ENCODE measurements around the gene IQGAP2.

Gene IQGAP2

DNA sequence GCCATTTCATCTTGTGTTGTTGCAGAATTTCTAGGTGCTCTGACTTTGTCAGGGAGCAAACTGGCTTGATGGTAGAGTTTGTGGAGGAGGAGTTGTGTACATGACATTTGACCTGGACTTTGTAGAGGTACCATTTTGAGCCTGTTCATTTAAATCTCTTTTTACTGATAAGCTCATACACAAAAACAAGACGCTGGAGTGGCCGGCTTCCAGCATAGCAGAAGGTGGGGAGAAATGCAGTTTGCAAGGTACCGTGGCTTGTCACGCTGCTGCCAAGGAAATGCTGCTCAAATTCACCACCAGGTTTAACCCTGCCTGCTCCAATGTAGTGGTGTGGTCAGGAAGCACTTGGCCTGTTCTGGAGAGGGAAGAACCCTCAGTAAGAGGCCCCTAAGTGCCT is 18.9 kb upstream of the IQGAP2 start:
- DNase-seq, result no peak

DNA sequence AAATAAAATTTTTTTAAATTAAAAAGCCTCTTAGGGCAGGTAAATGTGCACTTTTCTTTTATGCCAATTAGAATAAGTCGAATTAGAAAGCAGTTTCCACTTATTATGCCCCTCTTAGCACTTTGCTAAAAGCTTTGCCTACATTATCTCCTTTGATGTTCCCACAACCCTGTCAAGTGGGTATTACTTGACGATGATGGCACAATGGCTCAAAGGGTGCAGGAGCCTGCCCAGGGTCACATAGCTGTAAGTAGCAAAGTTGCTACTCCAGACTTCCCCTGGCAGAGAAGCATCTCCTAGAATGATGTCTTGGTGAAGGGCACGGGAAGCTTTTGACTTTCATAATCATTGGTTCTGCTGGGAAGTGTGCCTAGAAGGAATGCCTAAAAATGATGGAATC is 18.4 kb upstream of the IQGAP2 start:
- DNase-seq, result no peak

DNA sequence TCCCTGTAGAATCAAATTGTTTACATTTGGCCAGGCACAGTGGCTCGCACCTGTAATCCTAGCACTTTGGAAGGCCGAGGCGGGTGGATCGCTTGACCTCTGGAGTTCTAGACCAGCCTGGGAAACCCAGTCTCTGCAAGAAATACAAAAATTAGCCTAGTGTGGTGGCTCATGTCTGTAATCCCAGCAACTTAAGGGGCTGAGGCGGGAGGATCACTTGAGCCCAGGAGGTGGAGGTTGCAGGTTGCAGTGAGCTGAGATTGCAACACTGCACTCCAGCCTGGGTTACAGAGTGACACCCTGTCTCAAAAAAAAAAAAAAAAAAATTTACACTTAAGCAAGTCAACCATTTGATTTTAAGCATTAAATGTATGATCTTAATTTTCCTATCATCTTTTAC is 17.5 kb upstream of the IQGAP2 start:
- no peak for DNase-seq

DNA sequence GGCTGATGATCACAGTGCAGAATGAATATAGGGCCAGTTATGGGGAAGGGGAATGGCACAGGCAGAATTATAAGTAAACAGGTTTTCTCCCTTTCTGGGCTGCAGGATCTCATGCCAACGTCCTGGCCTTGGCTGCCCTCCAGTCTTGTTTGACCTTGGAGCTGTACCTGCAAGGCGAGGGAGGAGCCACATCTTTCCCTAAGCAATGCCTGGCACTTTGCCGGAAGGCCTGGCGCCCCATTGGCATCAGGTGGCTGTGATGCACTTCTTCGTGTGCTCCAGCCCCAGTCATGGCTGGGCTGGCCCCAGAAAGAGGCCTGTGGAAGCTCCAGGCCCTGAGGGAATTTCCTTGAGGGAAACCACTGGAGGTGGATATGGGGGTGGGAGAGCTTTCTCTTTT is 16.7 kb upstream of the IQGAP2 start:
- DNase-seq, result no peak

DNA sequence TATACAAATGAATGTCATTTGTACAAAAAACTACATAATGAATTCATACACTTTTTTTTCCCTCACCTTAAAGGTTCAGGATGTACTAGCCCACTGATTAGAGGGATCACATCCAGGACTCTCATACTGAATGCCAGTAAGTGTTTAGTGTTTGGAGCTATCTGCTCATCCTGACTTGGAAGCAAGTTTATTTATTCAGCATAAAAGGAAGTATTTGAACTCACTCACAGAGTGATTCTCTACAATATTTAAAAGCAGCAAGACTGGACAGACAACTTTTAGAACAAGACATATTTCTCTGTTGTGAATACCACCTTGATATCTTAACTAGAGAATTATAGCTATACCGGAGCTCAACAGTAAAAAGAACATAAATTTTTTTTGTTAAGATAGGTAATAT is 14.8 kb upstream of the IQGAP2 start:
- DNase-seq, result no peak

DNA sequence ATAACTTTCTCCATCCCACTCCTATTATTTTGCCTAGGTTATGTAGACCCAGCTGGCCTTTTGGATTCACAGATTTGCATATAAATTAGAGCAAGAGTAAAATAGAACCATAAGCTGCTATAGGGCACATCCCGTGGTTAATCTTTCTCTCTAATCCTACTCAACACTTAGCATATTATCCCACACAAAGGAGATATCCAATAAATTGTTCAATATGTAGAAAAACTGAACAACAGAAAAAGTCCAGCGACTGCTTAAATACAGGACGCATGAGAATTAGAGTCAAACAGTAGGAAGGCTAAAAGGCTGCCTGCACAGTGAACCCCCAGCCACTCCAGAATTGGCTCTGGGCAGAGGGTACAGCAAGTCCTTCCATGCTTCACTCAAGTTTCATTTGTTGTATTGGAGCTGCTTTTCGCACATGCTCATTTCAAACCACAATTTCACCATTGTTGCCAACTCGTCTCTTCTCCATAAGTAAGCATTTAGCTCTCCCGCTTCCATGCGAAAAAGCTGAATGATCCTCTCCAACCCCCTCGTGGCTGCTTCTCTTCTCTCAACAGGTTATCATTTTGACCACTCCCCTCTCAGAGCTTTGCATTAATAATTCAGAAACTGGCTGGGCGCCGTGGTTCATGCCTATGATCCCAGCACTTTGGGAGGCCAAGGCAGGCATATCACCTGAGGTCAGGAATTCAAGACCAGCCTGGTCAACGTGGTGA is 14.1 kb upstream of the IQGAP2 start:
- DNase-seq, result no peak

DNA sequence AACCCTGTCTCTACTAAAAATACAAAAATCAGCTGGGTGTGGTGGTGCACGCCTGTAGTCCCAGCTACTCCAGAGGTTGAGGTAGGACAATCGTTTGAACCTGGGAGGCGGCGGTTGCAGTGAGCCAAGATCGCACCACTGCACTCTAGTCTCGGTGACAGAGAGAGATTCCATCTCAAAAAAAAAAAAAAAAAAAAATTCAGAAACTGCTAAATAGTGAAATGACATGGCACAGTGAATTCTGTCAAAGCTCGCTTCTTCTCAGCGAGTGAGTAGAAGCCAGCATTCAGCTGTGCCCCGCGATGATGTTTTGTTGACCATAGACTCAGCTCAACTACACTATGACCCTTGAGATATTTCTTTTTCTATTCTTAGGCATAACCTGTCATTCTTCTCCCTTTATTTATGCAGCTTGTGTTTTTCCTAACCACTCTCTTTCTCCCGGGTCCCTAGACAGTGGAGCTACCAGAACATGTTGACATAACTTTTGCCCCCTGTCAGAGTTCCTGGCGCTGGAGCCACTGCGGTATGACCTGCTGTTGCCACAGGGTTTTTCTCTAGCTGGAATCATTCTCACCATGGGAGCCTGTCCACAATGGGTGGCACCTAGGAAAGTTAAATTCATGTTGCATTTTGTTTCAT is 13.5 kb upstream of the IQGAP2 start:
- no peak for DNase-seq

DNA sequence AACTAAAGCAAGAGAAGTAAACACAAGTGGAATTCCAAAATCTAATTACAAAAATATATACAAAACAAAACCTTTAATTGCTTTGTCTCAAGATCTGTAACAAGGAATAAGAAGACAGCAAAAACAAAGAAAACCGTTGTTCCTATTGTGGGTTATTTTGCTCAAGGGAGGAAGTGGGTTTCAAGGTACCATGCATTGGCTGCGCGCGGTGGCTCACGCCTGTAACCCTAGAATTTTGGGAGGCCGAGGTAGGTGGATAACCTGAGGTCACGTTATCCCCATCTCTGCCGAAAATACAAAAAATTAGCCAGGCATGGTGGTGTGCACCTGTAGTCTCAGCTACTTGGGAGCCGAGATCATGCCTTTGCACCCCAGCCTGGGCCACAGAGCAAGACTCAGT is 12.1 kb upstream of the IQGAP2 start:
- peak in 1 of 2 donors; percentile 40 for DNase-seq

DNA sequence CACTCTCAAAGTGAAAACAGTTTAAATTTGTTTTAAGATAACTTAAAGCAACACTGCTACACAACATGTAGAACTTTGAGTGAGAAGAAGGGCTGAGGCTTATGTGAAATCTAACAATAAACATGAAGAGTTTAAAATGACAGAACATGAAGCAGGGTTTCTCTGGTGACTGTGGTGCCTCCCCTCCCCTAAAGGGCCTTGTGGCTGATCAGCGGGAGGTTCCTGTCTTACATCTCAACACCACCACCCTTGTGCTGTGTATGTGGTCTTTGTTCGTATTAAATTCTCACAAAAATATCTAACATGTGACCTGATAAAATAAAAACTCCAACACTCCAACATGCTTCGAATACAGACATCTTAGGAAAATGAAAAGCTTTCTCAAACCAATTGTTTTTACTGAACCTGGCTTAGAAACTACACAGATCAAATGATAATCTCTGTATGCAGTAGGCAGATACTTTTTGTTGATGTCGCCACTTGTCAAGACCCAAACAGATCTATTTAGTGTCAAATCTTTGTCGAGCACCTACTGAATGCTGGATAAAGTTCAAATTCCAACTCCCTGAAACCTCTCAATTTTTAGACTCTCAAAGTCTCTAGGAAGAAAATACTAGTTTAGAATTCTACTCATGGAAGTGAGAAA is 9.9 kb upstream of the IQGAP2 start:
- peak; percentile 8 to 43 for DNase-seq

DNA sequence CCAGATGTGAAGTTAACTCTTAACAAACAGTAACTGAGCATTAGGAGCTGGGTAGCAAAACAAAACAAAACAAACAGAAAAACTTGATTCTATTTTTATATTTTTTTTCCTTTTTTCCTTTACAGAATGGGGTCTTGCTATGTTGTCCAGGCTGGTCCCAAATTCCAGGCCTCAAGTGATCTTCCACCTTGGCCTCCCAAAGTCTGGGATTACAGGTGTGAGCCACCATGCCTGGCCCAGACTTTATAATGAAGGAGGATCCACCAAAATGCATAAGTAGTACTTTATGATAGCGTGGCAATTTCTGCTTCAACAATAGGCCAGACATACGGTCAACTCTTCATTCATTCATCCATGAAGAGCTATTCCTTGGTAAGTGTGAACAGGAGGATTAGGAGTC is 5.9 kb upstream of the IQGAP2 start:
- no peak for DNase-seq

DNA sequence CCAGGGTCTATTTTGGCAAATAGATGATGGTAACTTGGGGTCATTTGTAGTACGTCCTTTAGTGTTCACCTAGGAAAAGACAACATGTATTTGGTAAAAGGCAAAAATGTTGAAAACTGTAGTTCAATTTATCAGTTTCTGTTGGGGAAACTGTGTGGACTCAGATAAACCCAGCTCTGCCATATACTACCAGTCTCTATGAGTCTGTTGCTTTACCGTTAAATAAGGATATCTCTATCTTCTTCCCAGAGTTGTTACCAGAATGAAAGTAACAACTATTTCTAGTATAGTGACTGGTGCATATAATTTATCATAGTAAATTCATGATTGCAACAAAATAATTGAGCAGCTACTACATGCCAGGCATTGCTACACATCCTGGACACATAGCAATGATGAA is 3.8 kb upstream of the IQGAP2 start:
- DNase-seq, result no peak

DNA sequence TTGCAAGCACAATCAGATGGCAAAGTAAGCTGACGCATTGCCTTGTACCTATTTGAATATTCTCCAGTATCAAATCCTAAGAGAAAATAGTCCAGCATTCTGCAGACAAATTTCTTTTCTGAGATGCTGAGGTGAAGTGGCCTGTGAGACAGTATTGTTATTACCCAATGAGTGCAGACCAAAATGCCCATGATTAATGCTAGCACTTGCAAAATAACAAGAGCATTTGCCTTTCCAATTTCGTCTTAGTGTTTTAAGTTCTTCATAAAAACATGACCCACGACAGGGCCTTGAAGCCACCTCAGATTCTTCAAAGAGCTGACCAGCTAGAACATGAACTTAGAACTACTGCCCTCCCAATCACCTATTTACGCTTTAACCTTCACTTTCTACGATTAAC is 2.6 kb upstream of the IQGAP2 start:
- no peak for DNase-seq

DNA sequence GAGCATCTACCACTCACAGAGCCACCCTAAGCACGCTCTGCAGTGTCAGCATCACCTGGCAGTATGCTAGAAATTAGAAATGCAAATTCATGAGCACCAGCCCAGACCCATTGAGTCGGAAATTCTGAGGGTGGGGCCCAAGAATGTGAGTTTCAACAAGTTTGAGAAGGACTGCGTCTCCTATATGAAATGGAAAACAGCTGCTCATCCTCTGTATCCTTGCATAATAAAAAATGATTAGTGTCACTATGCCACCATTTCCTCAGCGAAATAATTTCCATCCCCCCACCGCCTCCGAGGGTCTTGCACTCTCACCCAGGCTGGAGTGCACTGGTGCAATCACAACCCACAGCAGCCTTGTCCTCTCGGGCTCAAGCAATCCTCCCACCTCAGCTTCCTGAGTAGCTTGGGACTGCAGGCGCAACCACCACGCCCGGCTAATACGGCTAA is 1.3 kb upstream of the IQGAP2 start:
- peak; percentile 33 to 49 for DNase-seq

DNA sequence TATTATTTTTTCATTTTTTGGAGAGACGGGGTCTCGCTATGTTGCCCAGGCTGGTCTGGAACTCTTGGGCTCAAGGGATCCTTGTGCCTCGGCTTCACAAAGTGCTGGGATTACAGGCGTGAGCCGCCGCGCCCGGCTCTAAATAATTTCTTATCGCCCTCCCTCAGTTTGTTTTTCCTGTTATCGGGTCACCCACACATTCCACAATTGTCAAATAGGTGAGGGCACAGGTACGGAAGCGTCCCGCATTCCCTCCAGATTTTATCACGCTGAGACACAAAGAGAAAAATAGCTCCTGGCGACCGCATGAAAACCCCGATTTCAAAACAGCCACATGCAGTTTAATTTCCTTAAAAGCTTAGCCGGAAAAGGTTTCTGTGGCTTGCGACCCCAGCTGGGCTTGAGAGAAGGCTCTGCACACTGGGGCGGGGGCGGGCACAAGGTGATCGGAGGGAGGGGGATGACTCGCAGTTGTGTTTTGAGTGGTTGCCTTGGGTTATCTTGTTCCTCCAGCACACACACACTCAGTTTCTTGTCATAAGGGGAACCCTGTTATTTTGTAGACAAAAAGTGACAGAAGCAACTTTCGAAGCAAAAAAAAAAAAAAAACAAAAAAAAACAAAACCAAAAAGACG is 717 bp upstream of the IQGAP2 start:
- DNase-seq, result peak; percentile 88 to 89

DNA sequence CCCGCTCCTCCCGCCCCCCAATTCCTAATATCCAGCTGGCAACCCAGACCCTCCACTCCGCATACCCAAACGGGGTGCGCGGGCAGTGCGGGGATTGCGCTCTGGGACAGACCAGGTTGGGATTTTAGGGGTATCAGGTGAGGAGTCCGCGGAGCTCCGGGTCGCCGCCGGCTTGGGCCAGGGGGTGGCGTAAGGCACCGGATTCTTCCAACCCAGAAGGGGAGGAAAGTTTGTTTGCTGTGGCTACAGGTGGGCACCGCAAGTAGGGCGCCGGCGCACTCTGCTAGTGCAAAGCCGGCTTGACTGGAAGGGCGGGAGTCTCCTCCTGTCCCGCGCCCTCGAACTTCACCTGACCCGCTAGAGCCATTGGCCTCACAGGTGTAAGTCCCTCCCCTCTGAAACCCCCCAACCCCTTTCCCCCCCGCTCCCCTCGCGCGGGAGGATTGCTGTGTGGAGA is 709 bp downstream of the IQGAP2 start:
- DNase-seq, result peak; percentile 68 to 77

DNA sequence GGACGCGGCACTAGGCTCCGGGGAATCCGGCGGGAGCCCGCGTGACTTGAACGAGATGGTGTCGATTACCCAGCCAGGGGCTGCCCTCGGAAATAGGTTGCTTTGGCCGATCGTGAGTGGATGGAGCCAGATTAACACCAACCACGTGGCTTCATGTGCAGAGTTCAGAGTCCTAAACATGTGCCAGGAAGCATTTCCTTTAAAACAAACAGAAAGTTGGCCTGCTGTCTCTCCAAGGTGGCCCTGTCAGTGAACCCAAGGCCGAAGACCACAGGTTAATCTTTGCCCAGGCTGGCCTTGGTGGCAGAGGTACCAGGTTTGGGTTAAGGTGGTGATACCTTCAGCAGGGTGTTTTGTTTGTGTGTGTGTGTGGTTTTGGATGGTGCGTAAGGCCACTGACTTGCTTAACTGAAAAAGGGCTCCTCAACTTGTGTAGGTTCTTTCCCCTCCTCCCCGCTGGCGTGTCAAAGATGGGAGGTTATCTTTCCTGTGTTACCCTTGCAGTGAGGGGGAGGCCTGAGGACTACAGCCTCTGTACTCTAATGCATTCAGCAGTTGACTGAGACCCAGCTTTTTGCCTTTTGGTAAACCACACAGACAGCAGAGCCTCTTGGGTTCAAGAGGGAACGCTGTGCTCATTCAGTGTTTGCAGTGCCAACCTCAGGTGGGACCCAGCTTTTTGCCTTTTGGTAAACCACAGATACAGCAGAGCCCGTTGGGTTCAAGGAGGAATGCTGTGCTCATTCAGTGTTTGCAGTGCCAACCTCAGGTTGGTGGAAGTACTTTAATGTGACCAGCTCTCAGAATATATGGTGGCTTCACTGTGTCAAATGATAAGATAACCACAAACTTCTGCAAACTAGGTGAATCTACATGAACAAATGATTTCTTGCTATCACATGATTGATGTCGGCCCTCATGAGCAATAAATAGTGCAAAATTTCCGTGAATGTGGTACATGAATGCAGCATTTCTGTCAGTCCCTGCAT is 1.4 kb downstream of the IQGAP2 start:
- peak; percentile 68 to 80 for DNase-seq

DNA sequence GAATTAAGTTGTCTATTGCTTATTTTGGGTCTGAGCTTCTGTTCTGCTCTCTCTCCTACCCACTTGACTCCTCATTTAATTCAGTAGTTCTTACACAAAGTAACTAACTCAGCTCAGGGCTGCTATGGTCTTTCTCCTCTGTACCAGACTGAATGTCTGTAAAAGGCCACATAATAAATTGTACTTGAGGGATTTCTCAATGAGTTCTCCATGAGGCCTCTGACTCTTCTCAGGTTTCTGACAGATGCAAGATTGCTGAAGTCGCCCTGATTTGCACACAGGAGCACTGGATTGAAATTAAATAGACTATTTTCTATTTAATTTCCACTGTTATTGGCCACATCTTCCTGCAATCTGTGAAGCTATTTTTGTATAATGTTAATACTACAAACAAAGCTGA is 2.9 kb downstream of the IQGAP2 start:
- DNase-seq, result no peak

DNA sequence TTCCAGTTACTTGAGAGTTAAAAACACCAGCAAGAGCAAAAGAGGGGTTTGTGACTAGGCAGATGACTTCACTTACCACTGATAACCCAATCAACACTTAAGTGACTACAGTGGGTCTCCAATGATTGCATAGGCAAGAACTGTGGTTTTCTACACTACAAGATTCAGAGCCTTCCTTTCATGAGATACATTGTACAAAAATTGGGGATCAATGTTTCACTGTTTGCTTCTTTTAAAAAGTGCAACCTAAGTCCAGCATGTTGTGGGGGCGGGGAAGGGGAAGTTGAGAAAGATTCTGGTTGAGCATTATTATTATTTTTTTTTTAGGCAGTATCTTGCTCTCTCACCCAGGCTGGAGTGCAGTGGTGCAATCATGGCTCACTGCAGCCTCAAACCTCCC is 3.6 kb downstream of the IQGAP2 start:
- no peak for DNase-seq

DNA sequence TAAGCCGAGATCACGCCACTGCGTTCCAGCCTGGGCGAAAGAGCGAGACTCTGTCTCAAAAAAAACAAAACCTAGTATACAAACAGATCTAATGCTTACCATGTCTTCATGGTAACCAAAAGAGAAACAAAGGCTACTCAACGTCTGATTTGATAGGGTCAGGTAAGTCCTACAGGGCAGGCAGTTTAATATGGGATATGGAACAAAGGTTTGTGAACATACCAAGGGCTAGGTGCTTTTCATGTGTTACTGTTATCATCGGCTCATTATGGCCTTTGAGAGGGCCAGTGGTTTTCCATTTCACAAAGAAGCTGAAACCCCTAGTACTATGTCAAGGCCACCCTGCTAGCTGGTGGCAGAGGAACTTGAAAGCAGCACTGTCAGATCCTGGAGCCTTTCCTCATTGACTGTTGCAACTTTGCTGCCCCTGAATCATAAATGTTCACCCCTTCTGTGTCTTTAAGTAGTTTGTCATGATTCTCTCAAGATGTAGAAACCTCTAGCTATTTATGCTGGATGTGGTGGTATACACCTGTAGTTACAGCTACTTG is 5.1 kb downstream of the IQGAP2 start:
- DNase-seq, result no peak

DNA sequence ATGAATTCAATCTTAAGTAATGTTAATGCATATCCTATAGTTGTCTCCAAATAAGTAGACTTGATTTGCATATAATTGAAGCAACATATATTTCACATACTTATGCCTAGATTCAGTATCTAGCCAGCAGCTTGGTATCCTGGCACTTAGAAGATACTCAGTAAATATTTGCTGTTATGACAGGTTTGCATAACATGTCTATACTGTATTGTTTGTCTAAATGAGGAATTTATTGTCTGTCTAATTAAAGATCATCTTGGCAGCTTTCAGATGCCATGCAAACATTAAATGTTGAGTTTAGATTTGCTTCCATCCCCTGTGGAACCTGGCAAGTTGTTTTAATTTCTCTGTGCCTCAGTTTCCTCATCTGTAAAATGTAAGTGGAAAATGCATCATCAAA is 9.4 kb downstream of the IQGAP2 start:
- no peak for DNase-seq

DNA sequence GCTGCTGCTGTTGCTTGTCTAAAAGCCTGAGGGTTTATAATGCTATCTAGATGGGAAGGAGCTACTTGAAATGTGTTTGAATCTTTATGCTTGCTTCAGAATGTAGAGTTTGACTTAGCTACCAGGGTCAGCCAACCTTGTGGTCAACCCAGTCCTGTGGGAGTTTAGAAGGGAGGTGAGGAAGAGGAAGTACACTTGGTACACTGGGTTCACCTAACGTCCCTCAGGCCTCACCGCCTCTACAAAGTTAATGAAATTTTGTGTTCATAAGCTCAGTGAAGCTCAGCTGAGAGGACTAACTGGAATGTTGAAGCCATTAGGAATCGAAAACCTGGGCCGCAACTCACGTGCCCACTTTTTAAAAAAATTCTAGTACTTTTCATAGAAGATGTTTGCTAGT is 10.7 kb downstream of the IQGAP2 start:
- no peak for DNase-seq

DNA sequence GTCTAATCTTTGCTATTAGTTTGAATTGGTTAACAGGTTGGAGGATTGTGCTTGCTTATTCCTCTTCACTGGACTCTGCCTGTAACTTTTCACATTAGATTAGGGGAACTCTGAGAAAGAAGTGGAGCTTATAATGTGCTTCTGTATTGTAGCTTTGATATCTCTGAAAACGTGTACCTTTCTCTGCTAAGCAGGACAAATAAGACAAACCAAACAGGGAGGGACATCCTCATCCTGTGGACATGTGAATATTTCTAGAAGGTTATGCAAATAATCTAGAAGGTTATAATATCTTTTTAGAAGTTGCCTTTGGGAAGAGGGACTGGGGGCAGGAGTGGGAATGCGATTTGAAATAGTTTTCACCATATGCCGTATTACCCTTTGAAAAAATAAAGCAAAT is 11.7 kb downstream of the IQGAP2 start:
- DNase-seq, result no peak
